ELF-1 (cell line): ENCODE measurements around the gene CHPT1.

Source experiments
- DNase-seq: peaks from one replicate; pipeline ENCODE4 v3.0.0-alpha.2; 2016; ENCODE audit warnings: low read depth, low spot score

The CHPT1 gene

GRCh38 chr12:101761781-101762180, 64.3 kb downstream of the CHPT1 start:
- DNase-seq: no peak

GRCh38 chr12:101763246-101763931, 65.9 kb downstream of the CHPT1 start:
- no peak for DNase-seq

GRCh38 chr12:101764051-101764792, 66.8 kb downstream of the CHPT1 start:
- no peak for DNase-seq

GRCh38 chr12:101767537-101767936, 70.1 kb downstream of the CHPT1 start:
- DNase-seq: no peak

- DNase-seq: no peak
Observed at GRCh38 chr12:101768781-101769180, 71.3 kb downstream of the CHPT1 start.

- DNase-seq: no peak
Observed at GRCh38 chr12:101769865-101770264, 72.4 kb downstream of the CHPT1 start.

- no peak for DNase-seq
Observed at GRCh38 chr12:101772012-101772775, 74.8 kb downstream of the CHPT1 start.

- DNase-seq: peak; percentile 55
Observed at GRCh38 chr12:101773650-101774162, 76.3 kb downstream of the CHPT1 start.

GRCh38 chr12:101775816-101776215, 78.4 kb downstream of the CHPT1 start:
- no peak for DNase-seq

- DNase-seq: no peak
Observed at GRCh38 chr12:101777485-101777884, 80.0 kb downstream of the CHPT1 start.

- no peak for DNase-seq
Observed at GRCh38 chr12:101777978-101778377, 80.5 kb downstream of the CHPT1 start.
